ENCODE measurements around the gene CACNA2D4.

DNA sequence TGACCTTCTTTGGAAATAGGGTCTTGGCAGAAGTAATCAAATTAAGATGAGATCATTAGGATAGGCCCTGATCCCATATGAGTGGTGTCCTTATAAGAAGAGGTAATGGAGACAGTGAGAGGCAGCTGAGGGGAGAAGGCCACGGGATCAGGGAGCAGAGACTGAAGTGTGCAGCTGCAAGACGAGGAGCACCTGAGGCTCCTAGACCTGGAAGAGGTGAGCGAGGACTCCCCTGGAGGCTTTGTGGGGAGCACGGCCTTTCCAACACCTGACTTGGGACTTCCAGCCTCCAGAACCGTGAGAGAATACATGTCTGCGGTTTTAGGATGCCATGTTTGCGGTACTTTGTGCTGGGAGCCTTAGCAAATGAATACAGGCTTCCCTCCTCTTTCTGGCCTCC lies 60.6 kb downstream of the CACNA2D4 start:
- TF ChIP-seq CTCF (IDR thresholded peaks at IDR 0.05 in 4 of 5, conservative IDR thresholded peaks at IDR 0.05 in 1 of 5) (no peak), POLR2A (IDR thresholded peaks at IDR 0.05) (no peak)
